Large intestine (tissue), 3 donors: ENCODE results near the gene KIAA0825. TPM values are rescaled to one million over a fixed set of nuclear protein-coding genes. Genes with fewer than 3 reads are reported as not detected.

Experiments used
- DNase-seq, 2 donors: peaks; one replicate each; pipeline versions ENCODE4 v3.0.0 to v3.0.0-alpha.2; 2013
- H3K27ac ChIP-seq: one replicate; pipeline ENCODE4 v1.5.1; 2013; ENCODE audit warnings: low read length
- H3K27me3 ChIP-seq: 2 replicates; pipeline ENCODE4 v1.6.1; 2013; ENCODE audit warnings: low read length; ENCODE audit not compliant: control insufficient read depth, insufficient read depth
- H3K36me3 ChIP-seq: 2 replicates; pipeline ENCODE4 v1.6.1; 2013; ENCODE audit warnings: low read length; ENCODE audit not compliant: control insufficient read depth, insufficient read depth
- H3K4me1 ChIP-seq: one replicate; pipeline ENCODE4 v1.6.1; 2013; ENCODE audit warnings: low read length; ENCODE audit not compliant: control insufficient read depth, insufficient read depth
- H3K4me3 ChIP-seq: one replicate; pipeline ENCODE4 v1.5.1; 2013; ENCODE audit warnings: low read length
- H3K9me3 ChIP-seq: one replicate; pipeline ENCODE4 v1.6.1; 2013; ENCODE audit warnings: mild to moderate bottlenecking, low read depth, low read length, moderate library complexity; ENCODE audit not compliant: control insufficient read depth
- WGBS: methylation state at CpG from one replicate; pipeline ENCODE4 v1.1.5; 2013; ENCODE audit warnings: low lambda C conversion rate; ENCODE audit not compliant: insufficient coverage; 5-methylcytosine and 5-hydroxymethylcytosine counted together
- polyA plus RNA-seq: library from polyadenylated mRNA; unstranded; fragments of 120-200 nt; gene quantifications from one replicate; pipeline ENCODE4 v1.2.1, GENCODE V29; 2013

The KIAA0825 gene
- polyA plus RNA-seq, 1 donor, result 2.8 TPM

- WGBS, result no CpG with 5 or more reads among the region's 1 CpG
- no peak overlapping the region for H3K4me3 ChIP-seq
These were observed 420.4 kb downstream of the KIAA0825 start for GRCh38 chr5:94197970-94198369.

GRCh38 chr5:94196953-94197352 is 421.5 kb downstream of the KIAA0825 start:
- H3K27ac ChIP-seq, result no peak overlapping the region
- WGBS, result 100% methylated on average over 1 of the region's 1 CpG
- H3K27me3 ChIP-seq, result no peaks in the 10 kb centered on the region
- H3K36me3 ChIP-seq, result no peaks in the 10 kb centered on the region
- H3K4me3 ChIP-seq, result no peak overlapping the region
- no peak for DNase-seq
- H3K4me1 ChIP-seq, result no peaks in the 10 kb centered on the region
- H3K9me3 ChIP-seq, result no peaks in the 10 kb centered on the region

More at GRCh38 chr5:94197970-94198369, 420.4 kb downstream of the KIAA0825 start:
- Histone ChIP-seq H3K36me3 (no peaks in the 10 kb centered on the region), H3K9me3 (no peaks in the 10 kb centered on the region), H3K27me3 (no peaks in the 10 kb centered on the region), H3K27ac (no peak overlapping the region), H3K4me1 (no peaks in the 10 kb centered on the region)
- DNase-seq, result no peak

- no peaks in the 10 kb centered on the region for H3K27me3 ChIP-seq
- H3K4me1 ChIP-seq, result no peaks in the 10 kb centered on the region
- H3K4me3 ChIP-seq, result no peak overlapping the region
- no peaks in the 10 kb centered on the region for H3K36me3 ChIP-seq
- 86% methylated on average over 1 of the region's 3 CpGs for WGBS
- H3K27ac ChIP-seq, result no peak overlapping the region
- no peaks in the 10 kb centered on the region for H3K9me3 ChIP-seq
- DNase-seq, result no peak
These were observed 425.6 kb downstream of the KIAA0825 start for GRCh38 chr5:94192658-94193391.

GRCh38 chr5:94191604-94192003 is 426.8 kb downstream of the KIAA0825 start:
- no peaks in the 10 kb centered on the region for H3K4me1 ChIP-seq
- no peaks in the 10 kb centered on the region for H3K27me3 ChIP-seq
- 86% methylated on average over 1 of the region's 2 CpGs for WGBS
- no peaks in the 10 kb centered on the region for H3K9me3 ChIP-seq
- no peak overlapping the region for H3K27ac ChIP-seq
- no peak for DNase-seq
- H3K36me3 ChIP-seq, result no peaks in the 10 kb centered on the region
- H3K4me3 ChIP-seq, result no peak overlapping the region

- WGBS, result 89% methylated on average over 2 of the region's 2 CpGs
- Histone ChIP-seq H3K4me3 (no peak overlapping the region), H3K9me3 (no peaks in the 10 kb centered on the region), H3K36me3 (no peaks in the 10 kb centered on the region), H3K4me1 (no peaks in the 10 kb centered on the region), H3K27ac (no peak overlapping the region), H3K27me3 (no peaks in the 10 kb centered on the region)
- DNase-seq, result no peak
These were observed 429.7 kb downstream of the KIAA0825 start for GRCh38 chr5:94188725-94189124.

- H3K4me3 ChIP-seq, result no peak overlapping the region
- no peak for DNase-seq
- H3K27ac ChIP-seq, result no peak overlapping the region
- H3K36me3 ChIP-seq, result no peaks in the 10 kb centered on the region
- no CpG with 5 or more reads among the region's 1 CpG for WGBS
- H3K27me3 ChIP-seq, result no peaks in the 10 kb centered on the region
- no peaks in the 10 kb centered on the region for H3K9me3 ChIP-seq
- H3K4me1 ChIP-seq, result no peaks in the 10 kb centered on the region
These were observed 433.5 kb downstream of the KIAA0825 start for GRCh38 chr5:94184870-94185269.

GRCh38 chr5:94181895-94182294 is 436.5 kb downstream of the KIAA0825 start:
- Histone ChIP-seq H3K36me3 (no peaks in the 10 kb centered on the region), H3K27me3 (no peaks in the 10 kb centered on the region), H3K4me3 (no peak overlapping the region), H3K9me3 (no peaks in the 10 kb centered on the region), H3K4me1 (no peaks in the 10 kb centered on the region), H3K27ac (no peak overlapping the region)
- DNase-seq, result peak; percentile 15 to 29
- 50% methylated on average over 1 of the region's 2 CpGs for WGBS

GRCh38 chr5:94180761-94181160 is 437.6 kb downstream of the KIAA0825 start:
- no peaks in the 10 kb centered on the region for H3K9me3 ChIP-seq
- H3K27ac ChIP-seq, result no peak overlapping the region
- H3K4me3 ChIP-seq, result no peak overlapping the region
- no peaks in the 10 kb centered on the region for H3K36me3 ChIP-seq
- H3K4me1 ChIP-seq, result no peaks in the 10 kb centered on the region
- H3K27me3 ChIP-seq, result no peaks in the 10 kb centered on the region
- DNase-seq, result no peak

GRCh38 chr5:94175912-94176311 is 442.5 kb downstream of the KIAA0825 start:
- no peaks in the 10 kb centered on the region for H3K9me3 ChIP-seq
- no CpG with 5 or more reads among the region's 1 CpG for WGBS

GRCh38 chr5:94174748-94175411 is 443.5 kb downstream of the KIAA0825 start:
- Histone ChIP-seq H3K4me1 (no peaks in the 10 kb centered on the region), H3K36me3 (no peaks in the 10 kb centered on the region), H3K9me3 (no peaks in the 10 kb centered on the region), H3K4me3 (no peak overlapping the region), H3K27ac (no peak overlapping the region), H3K27me3 (no peaks in the 10 kb centered on the region)
- DNase-seq, result no peak
- 100% methylated on average over 2 of the region's 2 CpGs for WGBS

More at GRCh38 chr5:94175912-94176311, 442.5 kb downstream of the KIAA0825 start:
- H3K27me3 ChIP-seq, result no peaks in the 10 kb centered on the region
- no peak overlapping the region for H3K27ac ChIP-seq
- DNase-seq, result no peak
- no peaks in the 10 kb centered on the region for H3K4me1 ChIP-seq
- H3K36me3 ChIP-seq, result no peaks in the 10 kb centered on the region
- no peak overlapping the region for H3K4me3 ChIP-seq

- WGBS, result 100% methylated on average over 1 of the region's 1 CpG
- Histone ChIP-seq H3K27me3 (no peaks in the 10 kb centered on the region), H3K36me3 (no peaks in the 10 kb centered on the region)
These were observed 445.3 kb downstream of the KIAA0825 start for GRCh38 chr5:94173100-94173499.

More at GRCh38 chr5:94173100-94173499, 445.3 kb downstream of the KIAA0825 start:
- Histone ChIP-seq H3K27ac (no peak overlapping the region), H3K9me3 (no peaks in the 10 kb centered on the region), H3K4me3 (no peak overlapping the region), H3K4me1 (no peaks in the 10 kb centered on the region)
- no peak for DNase-seq
